ENCODE data around the gene GTF2A2. TPM values are rescaled to one million over a fixed set of nuclear protein-coding genes. Genes with fewer than 3 reads are reported as not detected.
A peak's percentile ranks its signal among the peaks of the same experiment; 100 is the strongest.

Gene GTF2A2
- total and polyA plus RNA-seq, 2 donors (not counting 1 experiment from before 2014, with no cell fraction given) = 39.7 to 60.0 TPM

- CTCF ChIA-PET = interaction anchor here (0.6 to 5.4 kb wide), 29 partner anchors 9 to 1224 kb away, joined by 3 to 92 read pairs (median 4); partner anchors contain the start of gene GTF2A2
Observed at GRCh38 chr15:59691194-59691805, 34.0 kb upstream of the GTF2A2 start.

More at GRCh38 chr15:59691194-59691805, 34.0 kb upstream of the GTF2A2 start:
- no peaks in the 10 kb centered on the region for H3K27me3 ChIP-seq (replicated peaks in 1 of 4; ENCODE audit: control extremely low read depth in 1 of 4, control insufficient read depth in 3 of 4, insufficient read depth in 4 of 4, low read length in 3 of 4)
- H3K9me3 Mint-ChIP-seq (ENCODE audit: insufficient read depth) = no peaks in the 10 kb centered on the region
- POLR2A ChIA-PET = interaction anchor here (0.7 kb wide), 1 partner anchor 901 kb away, joined by 5 read pairs; no protein-coding TSS in a partner anchor
- no peak overlapping the region for H3K9ac ChIP-seq (ENCODE audit: low read length)
- DNase-seq (peak; percentile 83), ATAC-seq (ENCODE audit: low read depth) (no peak)
- peaks cover 21 to 27% of the 10 kb centered on the region in 2 donors for H3K4me1 ChIP-seq (ENCODE audit: control insufficient read depth in 2 of 2, insufficient read depth in 2 of 2, low read length in 2 of 2)
- no peak overlapping the region for H2AFZ ChIP-seq (ENCODE audit: insufficient read depth, low read depth, low read length, poor library complexity, severe bottlenecking)
- TF ChIP-seq EZH2 (IDR thresholded peaks at IDR 0.05; ENCODE audit: borderline replicate concordance, insufficient read depth, low read depth, low read length, poor library complexity, severe bottlenecking) (no peak), CTCF (IDR thresholded peaks at IDR 0.05) (peak; percentile 73)
- H3K27ac ChIP-seq (ENCODE audit: low read length in 2 of 2) = no peak overlapping the region
- H3K36me3 ChIP-seq (replicated peaks in 1 of 2; ENCODE audit: control extremely low read depth in 1 of 2, control insufficient read depth in 1 of 2, extremely low read depth in 1 of 2, insufficient read depth in 2 of 2, low read length in 1 of 2) = no peaks in the 10 kb centered on the region
- peaks cover 27% of the 10 kb centered on the region for H3K4me1 Mint-ChIP-seq
- no peak overlapping the region for H3K4me2 ChIP-seq (replicated peaks; ENCODE audit: low read depth, low read length, poor library complexity, severe bottlenecking)
- no peaks in the 10 kb centered on the region for H3K27me3 Mint-ChIP-seq
- no peaks in the 10 kb centered on the region for H3K9me3 ChIP-seq (ENCODE audit: control extremely low read depth in 1 of 3, control insufficient read depth in 2 of 3, insufficient read depth in 1 of 3, low read length in 2 of 3)
- peak overlapping the region; percentile 74 for H3K4me3 Mint-ChIP-seq
- WGBS (ENCODE audit: insufficient coverage) = no CpG with 5 or more reads among the region's 1 CpG
- intact Hi-C loops (cut with micrococcal nuclease) = loop anchor here (1.0 to 5.0 kb wide), 5 partner anchors 34 to 1226 kb away; no protein-coding TSS in a partner anchor
- no peak overlapping the region for H3K4me3 ChIP-seq (ENCODE audit: control extremely low read depth in 1 of 5, extremely low read depth in 1 of 5, insufficient read depth in 1 of 5, low read depth in 2 of 5, low read length in 4 of 5)
- H3K27ac Mint-ChIP-seq = peak overlapping the region; percentile 59
- peaks cover 28% of the 10 kb centered on the region for H3K79me2 ChIP-seq (ENCODE audit: control insufficient read depth, insufficient read depth, low read length)
- H4K20me1 ChIP-seq (ENCODE audit: control insufficient read depth, insufficient read depth, low read length, poor library complexity, severe bottlenecking) = peaks cover 19% of the 10 kb centered on the region

Measured in B cell (primary cell).